ENCODE measurements around the gene TMOD2.

The TMOD2 gene

DNA sequence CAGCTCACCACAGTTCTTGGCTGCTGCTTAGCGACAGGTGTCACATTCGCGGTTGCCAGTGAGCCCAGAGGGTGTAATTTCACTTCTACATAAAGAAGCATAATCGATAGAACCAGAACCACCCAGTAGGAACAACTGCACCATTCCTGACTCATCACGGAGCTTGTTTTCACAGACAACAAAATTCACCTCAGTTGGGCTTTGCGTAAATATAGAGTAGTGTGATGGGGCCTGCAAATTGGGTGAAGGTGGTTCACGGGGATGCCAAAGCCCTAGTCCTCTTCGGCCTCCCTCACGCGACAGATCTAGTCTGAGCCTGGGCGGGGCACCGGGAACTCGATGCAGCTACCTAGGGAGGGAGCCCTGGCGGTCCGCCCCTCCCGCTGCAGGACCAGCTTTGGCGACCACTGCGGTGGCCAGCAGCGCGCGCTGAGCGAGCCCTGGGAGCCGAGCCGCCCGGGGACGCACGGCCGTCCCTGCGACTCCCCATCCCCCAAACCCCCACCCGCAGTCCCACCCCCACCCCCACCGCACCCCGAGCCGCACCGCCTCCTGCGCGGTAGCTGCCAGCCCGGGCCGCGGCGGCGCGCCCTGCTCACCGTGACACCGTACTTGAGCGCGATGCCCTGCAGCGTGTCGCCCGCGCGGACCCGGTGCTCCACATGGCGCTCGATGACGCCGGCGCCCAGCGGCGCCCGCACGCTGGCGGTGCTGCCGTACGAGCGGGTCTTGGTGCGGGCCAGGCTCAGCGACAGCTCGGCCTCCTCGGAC, 14.5 kb upstream of the TMOD2 start:
- peak overlapping the region; percentile 88 for H3K27ac ChIP-seq
- TF ChIP-seq, protein P1, sequence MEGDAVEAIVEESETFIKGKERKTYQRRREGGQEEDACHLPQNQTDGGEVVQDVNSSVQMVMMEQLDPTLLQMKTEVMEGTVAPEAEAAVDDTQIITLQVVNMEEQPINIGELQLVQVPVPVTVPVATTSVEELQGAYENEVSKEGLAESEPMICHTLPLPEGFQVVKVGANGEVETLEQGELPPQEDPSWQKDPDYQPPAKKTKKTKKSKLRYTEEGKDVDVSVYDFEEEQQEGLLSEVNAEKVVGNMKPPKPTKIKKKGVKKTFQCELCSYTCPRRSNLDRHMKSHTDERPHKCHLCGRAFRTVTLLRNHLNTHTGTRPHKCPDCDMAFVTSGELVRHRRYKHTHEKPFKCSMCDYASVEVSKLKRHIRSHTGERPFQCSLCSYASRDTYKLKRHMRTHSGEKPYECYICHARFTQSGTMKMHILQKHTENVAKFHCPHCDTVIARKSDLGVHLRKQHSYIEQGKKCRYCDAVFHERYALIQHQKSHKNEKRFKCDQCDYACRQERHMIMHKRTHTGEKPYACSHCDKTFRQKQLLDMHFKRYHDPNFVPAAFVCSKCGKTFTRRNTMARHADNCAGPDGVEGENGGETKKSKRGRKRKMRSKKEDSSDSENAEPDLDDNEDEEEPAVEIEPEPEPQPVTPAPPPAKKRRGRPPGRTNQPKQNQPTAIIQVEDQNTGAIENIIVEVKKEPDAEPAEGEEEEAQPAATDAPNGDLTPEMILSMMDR (conservative IDR thresholded peaks at IDR 0.05): no peak
- TF ChIP-seq ZFX (IDR thresholded peaks at IDR 0.05): no peak

DNA sequence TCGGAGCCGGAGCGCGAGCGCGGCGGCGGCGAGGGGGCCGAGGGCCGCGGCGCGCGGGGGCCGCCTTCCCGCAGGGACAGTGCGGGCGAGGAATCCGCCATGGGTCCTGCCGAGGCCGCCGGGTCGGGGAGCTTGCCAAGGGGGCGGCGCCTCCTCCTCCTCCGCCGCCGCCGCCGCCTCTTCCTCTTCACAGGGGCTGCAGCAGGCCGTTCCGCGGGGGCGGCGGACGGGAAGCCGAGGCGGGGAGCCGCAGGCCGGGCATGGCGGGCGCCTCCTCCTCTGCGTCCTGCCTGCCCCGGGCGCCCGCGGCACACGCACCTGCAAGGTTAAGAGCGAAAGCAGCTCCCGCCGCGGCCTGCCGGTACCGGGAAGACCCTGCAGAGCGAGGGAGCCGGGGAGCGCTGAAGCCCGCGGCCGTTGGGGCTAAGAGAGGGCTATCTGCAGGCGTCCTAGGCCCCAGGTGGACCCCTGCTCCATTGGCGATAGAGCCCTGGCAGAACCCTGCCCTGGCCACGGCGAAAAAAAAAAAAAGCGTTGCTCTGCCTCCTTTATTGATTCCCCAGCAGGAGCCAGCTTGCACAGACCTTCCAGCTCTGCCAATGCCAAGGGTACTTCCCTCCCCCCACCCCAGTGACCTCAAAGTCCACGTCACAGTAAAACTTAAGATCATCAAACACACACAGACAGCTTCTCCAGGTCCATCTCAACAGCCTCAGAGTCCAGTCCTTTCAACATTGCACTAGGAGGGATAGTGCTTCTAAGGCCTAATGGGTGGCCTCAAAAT, 13.7 kb upstream of the TMOD2 start, which contains the start of gene LYSMD2:
Gene LYSMD2, minus strand, starts transcription at position 134 of the 784 bp plus-strand sequence. Its CDS starts 33 bp downstream, at position 101.
- TF ChIP-seq, protein P1 (conservative IDR thresholded peaks at IDR 0.05): no peak
- TF ChIP-seq ZFX (IDR thresholded peaks at IDR 0.05): peak; percentile 81
- H3K27ac ChIP-seq: peak within 1 kb of the TSS; percentile 88

DNA sequence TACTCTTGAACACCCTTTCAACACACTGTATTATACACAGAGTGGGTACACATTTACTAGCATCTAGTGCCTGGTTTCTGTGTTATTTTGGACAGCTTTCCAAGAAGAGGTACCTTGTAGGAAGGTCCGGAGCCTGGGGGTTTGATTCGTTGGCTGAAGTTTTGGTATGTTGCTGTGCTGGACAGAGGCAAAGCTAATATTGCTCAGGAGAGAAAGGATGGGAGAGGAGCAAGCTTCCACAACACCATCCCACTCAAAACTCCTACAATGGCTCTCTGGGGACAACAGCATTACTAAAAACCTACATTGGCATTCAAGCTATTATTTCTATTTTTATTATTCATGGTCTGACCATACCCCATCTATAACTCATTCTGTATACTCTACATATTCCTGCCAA, 12.8 kb upstream of the TMOD2 start:
- TF ChIP-seq, protein P1 (conservative IDR thresholded peaks at IDR 0.05): no peak
- no peak for TF ChIP-seq ZFX (IDR thresholded peaks at IDR 0.05)

DNA sequence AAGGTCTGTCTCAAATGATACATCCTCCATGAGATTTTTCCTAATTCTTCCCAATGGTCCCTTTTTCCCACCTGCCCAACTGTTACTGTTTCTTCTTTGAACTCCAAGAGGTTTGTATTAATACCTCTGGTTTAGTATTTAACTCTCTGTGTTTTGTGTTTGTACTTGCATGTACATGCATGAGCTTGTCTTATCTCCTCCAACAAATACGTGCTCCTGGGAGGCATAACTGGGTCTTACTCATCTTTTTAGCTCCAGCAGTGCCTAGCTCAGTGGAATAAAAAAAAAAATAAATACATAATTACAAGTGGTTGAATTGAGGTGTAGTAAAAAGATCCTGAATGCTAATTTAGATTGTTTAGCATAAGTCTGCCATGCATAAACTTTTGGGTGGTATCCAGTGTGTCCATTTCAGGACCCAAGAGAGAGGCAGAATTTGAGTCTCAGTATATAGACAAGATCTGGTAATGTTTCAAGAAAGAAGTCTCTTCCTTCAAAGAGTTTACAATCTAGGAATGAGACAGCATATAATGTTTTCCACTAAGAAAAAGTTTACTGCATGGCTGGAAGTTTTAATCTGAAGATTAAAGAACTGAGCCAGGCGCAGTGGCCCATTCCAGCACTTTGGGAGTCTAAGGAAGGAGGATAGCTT, 12.2 kb upstream of the TMOD2 start:
- no peak overlapping the region for H3K27ac ChIP-seq
- no peak for TF ChIP-seq ZFX (IDR thresholded peaks at IDR 0.05)
- TF ChIP-seq, protein P1 (conservative IDR thresholded peaks at IDR 0.05): no peak

More for the DNA sequence above, 12.8 kb upstream of the TMOD2 start:
- no peak overlapping the region for H3K27ac ChIP-seq

DNA sequence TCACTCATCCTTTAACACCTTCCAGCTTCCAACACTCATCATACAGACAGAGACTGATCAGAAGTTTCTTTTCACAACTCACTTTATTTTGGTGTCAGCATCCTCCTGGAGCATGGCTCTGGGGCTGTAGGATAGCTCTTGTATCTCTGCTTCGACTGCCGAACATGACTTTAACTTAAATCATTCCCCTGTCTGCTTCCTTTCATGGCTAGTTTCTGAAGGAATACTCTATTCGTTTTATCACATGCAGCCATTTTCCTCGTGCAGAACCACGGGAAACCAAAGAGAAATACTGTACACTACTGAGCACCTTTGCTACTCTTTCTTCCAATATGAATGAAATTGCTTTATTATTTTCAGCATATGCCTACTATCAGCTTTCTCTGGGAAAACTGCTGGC, 2.1 kb upstream of the TMOD2 start:
- TF ChIP-seq, protein P1 (conservative IDR thresholded peaks at IDR 0.05): no peak
- no peak for TF ChIP-seq ZFX (IDR thresholded peaks at IDR 0.05)
- H3K27ac ChIP-seq: no peak overlapping the region

DNA sequence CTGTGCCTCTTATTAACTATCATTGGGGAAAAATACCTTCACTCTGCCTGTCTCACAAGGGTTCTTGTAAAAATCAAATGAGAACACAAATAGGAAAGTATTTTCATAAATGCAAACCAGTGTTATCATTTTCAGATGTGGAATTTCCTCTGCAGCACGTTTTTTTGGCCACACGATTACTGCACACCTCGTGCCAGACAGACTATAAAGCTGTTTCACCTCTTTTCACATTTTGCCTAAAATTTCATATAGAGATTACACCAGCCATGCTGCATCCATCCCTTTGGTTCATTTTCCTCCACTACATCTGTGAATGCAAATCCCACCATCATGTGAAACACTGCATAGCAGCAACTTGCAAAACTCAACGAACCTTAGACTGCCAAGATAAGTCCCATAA, 1.2 kb upstream of the TMOD2 start:
- TF ChIP-seq, protein P1 (conservative IDR thresholded peaks at IDR 0.05): no peak
- no peak for TF ChIP-seq ZFX (IDR thresholded peaks at IDR 0.05)
- H3K27ac ChIP-seq: no peak overlapping the region

Measured in C4-2B (cell line).